K562 (cell line): Measurements from ENCODE around the gene ITSN1. TPM values are rescaled to one million over a fixed set of nuclear protein-coding genes. Genes with fewer than 3 reads are reported as not detected.

Source experiments
- BRCA1 ChIP-seq, 2 experiments: fragments of 450-650 bp in 1 of 2; sonication (generic) in 1 of 2; formaldehyde crosslinking in 1 of 2; IDR thresholded peaks; 2 replicates each; pipeline versions ENCODE4 v1.5.0 to v1.6.1; 2017 to 2020; ENCODE audit warnings: mild to moderate bottlenecking in 1 of 2, missing genetic modification reagents in 1 of 2
- CAMTA2 ChIP-seq: fragments of 250-450 bp; sonication (Bioruptor Pico); conservative IDR thresholded peaks from 2 replicates; pipeline ENCODE4 v1.5.1; 2022
- CCNT2 ChIP-seq: IDR thresholded peaks from 2 replicates; pipeline ENCODE4 v1.6.1; 2011; ENCODE audit warnings: borderline replicate concordance, low read depth, mild to moderate bottlenecking, moderate library complexity, mixed read lengths, low read length; ENCODE audit not compliant: insufficient read length; ENCODE audit errors: extremely low read depth
- DMBX1 ChIP-seq: fragments of 250-450 bp; sonication (Bioruptor Pico); IDR thresholded peaks from 2 replicates; pipeline ENCODE4 v1.8.0; 2022; ENCODE audit warnings: inconsistent platforms, mild to moderate bottlenecking, moderate library complexity, borderline replicate concordance
- GABPA ChIP-seq: fragments of 200-800 bp; sonication (Bioruptor generic); conservative IDR thresholded peaks from 2 replicates; pipeline ENCODE4 v1.6.1; 2016; ENCODE audit warnings: low read depth, missing genetic modification characterization, missing compliant biosample characterization
- HDAC1 ChIP-seq, 2 experiments: fragments of 450-650 bp; IDR thresholded peaks; 2 replicates each; pipeline ENCODE4 v1.6.1; 2016 to 2017; ENCODE audit warnings: inconsistent platforms in 1 of 2, mild to moderate bottlenecking in 1 of 2, moderate library complexity in 1 of 2
- PCBP2 ChIP-seq: fragments of 200-400 bp; formaldehyde crosslinking; IDR thresholded peaks from 2 replicates; pipeline ENCODE4 v1.6.1; 2018; ENCODE audit warnings: low read length, low read depth, mild to moderate bottlenecking, moderate library complexity; ENCODE audit not compliant: poor library complexity, severe bottlenecking
- SAFB ChIP-seq: fragments of 200-400 bp; formaldehyde crosslinking; IDR thresholded peaks from 2 replicates; pipeline ENCODE4 v1.6.1; 2017; ENCODE audit warnings: low read depth, low read length, borderline replicate concordance
- SMARCA5 ChIP-seq: fragments of 450-650 bp; IDR thresholded peaks from 2 replicates; pipeline ENCODE4 v1.6.1; 2016
- TBP ChIP-seq: optimal IDR thresholded peaks from 2 replicates; pipeline ENCODE3; 2011; ENCODE audit warnings: low read depth, low read length, improper control_type of control experiment
- TCF7 ChIP-seq: sonication (generic); IDR thresholded peaks from 2 replicates; pipeline ENCODE4 v1.6.1; 2016; ENCODE audit warnings: antibody characterized with exemption, borderline replicate concordance
- ZNF124 ChIP-seq: sonication (generic); formaldehyde crosslinking; IDR thresholded peaks from 2 replicates; pipeline ENCODE4 v1.8.1; 2022; ENCODE audit warnings: missing genetic modification reagents
- ZNF175 ChIP-seq: fragments of 200-800 bp; sonication (Bioruptor generic); IDR thresholded peaks from 2 replicates; pipeline ENCODE4 v1.6.1; 2016; ENCODE audit warnings: low read depth, mild to moderate bottlenecking, missing genetic modification characterization, missing compliant biosample characterization
- ZNF592 ChIP-seq: fragments of 450-650 bp; IDR thresholded peaks from 2 replicates; pipeline ENCODE4 v1.6.1; 2017; ENCODE audit warnings: antibody characterized with exemption, mild to moderate bottlenecking
- ZNF830 ChIP-seq: fragments of 250-450 bp; sonication (Bioruptor Pico); IDR thresholded peaks from 2 replicates; pipeline ENCODE4 v1.5.0; 2021; ENCODE audit warnings: mild to moderate bottlenecking
- polyA plus RNA-seq, 8 experiments: library from polyadenylated mRNA; depleted of rRNA in 4 of 8; stranded (reverse) in 5 of 8; unstranded in 3 of 8; fragments of >200 nt; fragmentation: Nextera tagmentation in 2 of 8; fragmentation: Illumina TruSeq in 1 of 8; extraction: Ambion mirVana in 2 of 8; extraction: Trizol in 1 of 8; gene quantifications; 2 replicates each; pipeline versions ENCODE4 v1.2.1 to v1.2.3, GENCODE V29; 2011 to 2014; ENCODE audit warnings: inconsistent platforms in 1 of 8, missing spikeins in 1 of 8
- total RNA-seq, 7 experiments: library from RNA; depleted of rRNA in 6 of 7; stranded (reverse); fragments of >200 nt in 6 of 7; fragmentation: Illumina TruSeq in 2 of 7; extraction: Trizol in 2 of 7; gene quantifications; 2 replicates each; pipeline versions ENCODE4 v1.2.1 to v1.2.3, GENCODE V29; 2011 to 2021; ENCODE audit warnings: low replicate concordance in 1 of 7
- TF ChIP-seq, protein P1 (sequence below), 2 experiments: IDR thresholded peaks in 1 of 2; conservative IDR thresholded peaks in 1 of 2; 2 replicates each; pipeline ENCODE4 v1.6.1; 2016; ENCODE audit warnings: low read depth in 2 of 2, mild to moderate bottlenecking in 1 of 2, missing compliant biosample characterization in 1 of 2, missing genetic modification characterization in 1 of 2, moderate library complexity in 1 of 2
- TF ChIP-seq, protein P2 (sequence below), 2 experiments: fragments of 200-800 bp in 1 of 2; sonication (Bioruptor generic) in 1 of 2; sonication (generic) in 1 of 2; formaldehyde crosslinking in 1 of 2; IDR thresholded peaks in 1 of 2; conservative IDR thresholded peaks in 1 of 2; 2 replicates each; pipeline versions ENCODE4 v1.5.0 to v1.6.1; 2016 to 2020; ENCODE audit warnings: missing compliant biosample characterization in 1 of 2, missing genetic modification characterization in 1 of 2, missing genetic modification reagents in 1 of 2
- TF ChIP-seq, protein P3 (sequence below): fragments of 200-800 bp; sonication (Bioruptor generic); IDR thresholded peaks from 2 replicates; pipeline ENCODE4 v1.6.1; 2017; ENCODE audit warnings: missing genetic modification characterization, missing compliant biosample characterization

The ITSN1 gene
- total and polyA plus RNA-seq, 9 of the 15 experiments (the other 6 are each of a cell fraction or from before 2014, with no cell fraction given): 1.1 to 12.6 (median 4.8) TPM

DNA sequence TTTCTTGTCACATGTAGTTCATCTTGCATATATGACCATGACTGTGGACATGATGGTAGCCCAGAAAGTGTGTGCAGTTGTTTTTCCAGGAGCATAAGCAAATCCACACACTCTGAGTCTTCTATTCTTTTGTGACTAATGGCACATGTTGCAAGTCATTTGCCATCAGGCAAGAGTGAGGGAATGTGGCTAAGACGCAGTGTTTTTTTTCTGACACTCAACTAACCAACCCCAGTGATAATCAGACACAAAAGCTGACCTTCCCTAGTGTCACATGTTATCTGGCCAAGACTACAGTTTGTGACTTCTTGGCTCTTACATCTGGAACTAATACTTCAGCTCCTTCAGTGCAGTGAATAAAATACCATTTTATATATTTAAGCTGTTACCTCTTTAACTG is 108.8 kb downstream of the ITSN1 start (continued):
- TF ChIP-seq ZNF592: peak; percentile 70; the same call in 1 of the 2 replicates
- no peak for TF ChIP-seq ZNF830 (CRISPR knock-in tag)
- TF ChIP-seq CAMTA2 (CRISPR knock-in tag): no peak
- TF ChIP-seq, protein P1, sequence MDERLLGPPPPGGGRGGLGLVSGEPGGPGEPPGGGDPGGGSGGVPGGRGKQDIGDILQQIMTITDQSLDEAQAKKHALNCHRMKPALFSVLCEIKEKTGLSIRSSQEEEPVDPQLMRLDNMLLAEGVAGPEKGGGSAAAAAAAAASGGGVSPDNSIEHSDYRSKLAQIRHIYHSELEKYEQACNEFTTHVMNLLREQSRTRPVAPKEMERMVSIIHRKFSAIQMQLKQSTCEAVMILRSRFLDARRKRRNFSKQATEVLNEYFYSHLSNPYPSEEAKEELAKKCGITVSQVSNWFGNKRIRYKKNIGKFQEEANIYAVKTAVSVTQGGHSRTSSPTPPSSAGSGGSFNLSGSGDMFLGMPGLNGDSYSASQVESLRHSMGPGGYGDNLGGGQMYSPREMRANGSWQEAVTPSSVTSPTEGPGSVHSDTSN (CRISPR knock-in tag; IDR thresholded peaks at IDR 0.05; ENCODE audit: low read depth): no peak
- TF ChIP-seq, protein P1 (tag; conservative IDR thresholded peaks at IDR 0.05; ENCODE audit: low read depth): no peak
- TF ChIP-seq PCBP2: no peak
- TF ChIP-seq DMBX1 (CRISPR knock-in tag): peak; percentile 38; the same call in 1 of the 2 replicates
- TF ChIP-seq GABPA: no peak
- TF ChIP-seq, protein P2, sequence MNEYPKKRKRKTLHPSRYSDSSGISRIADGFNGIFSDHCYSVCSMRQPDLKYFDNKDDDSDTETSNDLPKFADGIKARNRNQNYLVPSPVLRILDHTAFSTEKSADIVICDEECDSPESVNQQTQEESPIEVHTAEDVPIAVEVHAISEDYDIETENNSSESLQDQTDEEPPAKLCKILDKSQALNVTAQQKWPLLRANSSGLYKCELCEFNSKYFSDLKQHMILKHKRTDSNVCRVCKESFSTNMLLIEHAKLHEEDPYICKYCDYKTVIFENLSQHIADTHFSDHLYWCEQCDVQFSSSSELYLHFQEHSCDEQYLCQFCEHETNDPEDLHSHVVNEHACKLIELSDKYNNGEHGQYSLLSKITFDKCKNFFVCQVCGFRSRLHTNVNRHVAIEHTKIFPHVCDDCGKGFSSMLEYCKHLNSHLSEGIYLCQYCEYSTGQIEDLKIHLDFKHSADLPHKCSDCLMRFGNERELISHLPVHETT (CRISPR knock-in tag; conservative IDR thresholded peaks at IDR 0.05 in 1 of 2, IDR thresholded peaks at IDR 0.05 in 1 of 2): no peak; a peak in 1 of 4 replicates
- TF ChIP-seq TCF7: no peak
- TF ChIP-seq BRCA1 (IDR thresholded peaks at IDR 0.05): no peak
- TF ChIP-seq BRCA1 (CRISPR knock-in tag; IDR thresholded peaks at IDR 0.05): no peak
- TF ChIP-seq SMARCA5: no peak
- TF ChIP-seq ZNF124 (CRISPR knock-in tag): no peak
- TF ChIP-seq SAFB: no peak
- TF ChIP-seq CCNT2: no peak
- TF ChIP-seq ZNF175 (CRISPR knock-in tag): no peak
- TF ChIP-seq, protein P3, sequence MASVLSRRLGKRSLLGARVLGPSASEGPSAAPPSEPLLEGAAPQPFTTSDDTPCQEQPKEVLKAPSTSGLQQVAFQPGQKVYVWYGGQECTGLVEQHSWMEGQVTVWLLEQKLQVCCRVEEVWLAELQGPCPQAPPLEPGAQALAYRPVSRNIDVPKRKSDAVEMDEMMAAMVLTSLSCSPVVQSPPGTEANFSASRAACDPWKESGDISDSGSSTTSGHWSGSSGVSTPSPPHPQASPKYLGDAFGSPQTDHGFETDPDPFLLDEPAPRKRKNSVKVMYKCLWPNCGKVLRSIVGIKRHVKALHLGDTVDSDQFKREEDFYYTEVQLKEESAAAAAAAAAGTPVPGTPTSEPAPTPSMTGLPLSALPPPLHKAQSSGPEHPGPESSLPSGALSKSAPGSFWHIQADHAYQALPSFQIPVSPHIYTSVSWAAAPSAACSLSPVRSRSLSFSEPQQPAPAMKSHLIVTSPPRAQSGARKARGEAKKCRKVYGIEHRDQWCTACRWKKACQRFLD (CRISPR knock-in tag): no peak
- TF ChIP-seq HDAC1 (IDR thresholded peaks at IDR 0.05): no peak
- TF ChIP-seq TBP: no peak
